RWPE2 (cell line): Measurements from ENCODE around the gene TMEM131L.

Source experiments
- ATAC-seq: fragments of 200-7000 bp; cut with Tn5 transposase; 3 replicates; pipeline ENCODE4 v1.9.1; 2021; ENCODE audit warnings: low read depth
- DNase-seq: peaks from one replicate; pipeline ENCODE4 v3.0.0-alpha.2; 2020; ENCODE audit warnings: low spot score
- H3K27ac ChIP-seq: fragments of 450-650 bp; 2 replicates; pipeline ENCODE4 v1.5.1; 2017; ENCODE audit warnings: mild to moderate bottlenecking; ENCODE audit not compliant: poor library complexity, severe bottlenecking
- H3K27me3 ChIP-seq: fragments of 250-450 bp; sonication (Bioruptor Pico); 2 replicates; pipeline ENCODE4 v1.5.1; 2021; ENCODE audit warnings: mild to moderate bottlenecking, moderate library complexity; ENCODE audit not compliant: insufficient read depth, poor library complexity, severe bottlenecking
- H3K36me3 ChIP-seq: fragments of 250-450 bp; sonication (Bioruptor Pico); 2 replicates; pipeline ENCODE4 v1.5.1; 2020; ENCODE audit warnings: low read depth, mild to moderate bottlenecking, moderate library complexity
- H3K4me1 ChIP-seq: fragments of 250-450 bp; sonication (Bioruptor Pico); 2 replicates; pipeline ENCODE4 v1.5.1; 2021; ENCODE audit warnings: mild to moderate bottlenecking, moderate library complexity; ENCODE audit not compliant: insufficient read depth, poor library complexity, severe bottlenecking
- H3K4me3 ChIP-seq: fragments of 250-450 bp; sonication (Bioruptor Pico); 2 replicates; pipeline ENCODE4 v1.5.1; 2021; ENCODE audit warnings: mild to moderate bottlenecking, moderate library complexity; ENCODE audit not compliant: severe bottlenecking
- H3K9me3 ChIP-seq: fragments of 250-450 bp; sonication (Bioruptor Pico); 2 replicates; pipeline ENCODE4 v1.5.1; 2021; ENCODE audit warnings: mild to moderate bottlenecking, moderate library complexity; ENCODE audit not compliant: severe bottlenecking
- TF ChIP-seq, protein P1 (sequence below): fragments of 450-650 bp; IDR thresholded peaks from one replicate; pipeline ENCODE4 v1.5.1; 2017; ENCODE audit warnings: mild to moderate bottlenecking, moderate library complexity; ENCODE audit not compliant: poor library complexity, severe bottlenecking

The TMEM131L gene

DNA sequence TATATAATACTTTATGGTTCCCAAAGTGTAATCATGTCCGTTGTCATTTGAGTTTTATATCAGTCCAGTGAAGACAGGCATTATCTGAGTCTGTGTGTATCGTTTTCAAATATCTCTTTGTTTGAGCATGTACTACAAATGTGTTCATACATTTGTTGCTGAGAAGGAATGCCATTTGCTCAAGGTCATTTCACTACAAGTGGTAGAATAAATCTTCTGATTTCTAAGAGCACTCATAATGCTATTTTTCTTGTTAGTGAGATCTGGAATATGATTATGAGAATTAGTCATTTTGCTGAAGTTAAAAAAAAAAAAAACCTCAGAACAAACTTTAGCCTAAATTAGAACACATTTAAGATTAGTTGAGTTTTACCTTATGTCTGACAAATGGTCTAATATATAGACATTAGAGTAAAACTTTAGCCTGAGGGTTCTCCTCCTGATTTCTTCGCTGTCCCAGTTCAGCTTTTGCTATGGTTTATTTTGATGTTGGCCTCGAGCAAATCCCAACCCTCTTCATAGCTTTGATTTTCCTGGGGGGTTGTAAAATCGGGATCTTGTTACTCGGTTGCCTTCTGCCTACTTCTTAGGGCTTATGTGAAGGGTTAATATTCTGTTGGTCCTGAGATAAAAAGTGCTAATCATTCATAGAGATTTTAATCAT lies 87.1 kb downstream of the TMEM131L start:
- H3K27ac ChIP-seq, result no peak overlapping the region
- H3K4me3 ChIP-seq, result no peak overlapping the region
- DNase-seq (no peak), ATAC-seq (no peak)
- TF ChIP-seq, protein P1, sequence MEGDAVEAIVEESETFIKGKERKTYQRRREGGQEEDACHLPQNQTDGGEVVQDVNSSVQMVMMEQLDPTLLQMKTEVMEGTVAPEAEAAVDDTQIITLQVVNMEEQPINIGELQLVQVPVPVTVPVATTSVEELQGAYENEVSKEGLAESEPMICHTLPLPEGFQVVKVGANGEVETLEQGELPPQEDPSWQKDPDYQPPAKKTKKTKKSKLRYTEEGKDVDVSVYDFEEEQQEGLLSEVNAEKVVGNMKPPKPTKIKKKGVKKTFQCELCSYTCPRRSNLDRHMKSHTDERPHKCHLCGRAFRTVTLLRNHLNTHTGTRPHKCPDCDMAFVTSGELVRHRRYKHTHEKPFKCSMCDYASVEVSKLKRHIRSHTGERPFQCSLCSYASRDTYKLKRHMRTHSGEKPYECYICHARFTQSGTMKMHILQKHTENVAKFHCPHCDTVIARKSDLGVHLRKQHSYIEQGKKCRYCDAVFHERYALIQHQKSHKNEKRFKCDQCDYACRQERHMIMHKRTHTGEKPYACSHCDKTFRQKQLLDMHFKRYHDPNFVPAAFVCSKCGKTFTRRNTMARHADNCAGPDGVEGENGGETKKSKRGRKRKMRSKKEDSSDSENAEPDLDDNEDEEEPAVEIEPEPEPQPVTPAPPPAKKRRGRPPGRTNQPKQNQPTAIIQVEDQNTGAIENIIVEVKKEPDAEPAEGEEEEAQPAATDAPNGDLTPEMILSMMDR, result no peak
- no peaks in the 10 kb centered on the region for H3K9me3 ChIP-seq
- H3K4me1 ChIP-seq, result no peaks in the 10 kb centered on the region
- no peaks in the 10 kb centered on the region for H3K36me3 ChIP-seq
- no peaks in the 10 kb centered on the region for H3K27me3 ChIP-seq

DNA sequence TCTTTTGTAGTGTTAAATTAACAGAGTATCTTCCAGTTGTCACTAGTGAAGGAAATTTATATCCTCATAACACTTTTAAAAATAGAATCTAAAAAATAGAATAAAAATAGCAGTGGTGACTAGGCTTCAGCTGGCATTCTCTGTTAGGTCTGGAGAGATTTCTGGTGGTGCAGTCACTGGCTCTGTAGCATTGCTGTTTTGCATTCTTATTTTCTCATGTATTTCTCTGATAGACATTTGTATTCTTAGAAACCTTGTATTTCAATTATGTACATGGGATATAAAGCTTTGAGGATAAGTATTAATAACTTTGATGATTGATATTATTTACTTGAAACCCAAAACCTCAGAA lies 87.6 kb downstream of the TMEM131L start:
- Histone ChIP-seq H3K27me3 (no peaks in the 10 kb centered on the region), H3K9me3 (no peaks in the 10 kb centered on the region), H3K27ac (no peak overlapping the region), H3K36me3 (no peaks in the 10 kb centered on the region), H3K4me3 (no peak overlapping the region), H3K4me1 (no peaks in the 10 kb centered on the region)
- ATAC-seq (no peak), DNase-seq (no peak)
- TF ChIP-seq, protein P1, result no peak

DNA sequence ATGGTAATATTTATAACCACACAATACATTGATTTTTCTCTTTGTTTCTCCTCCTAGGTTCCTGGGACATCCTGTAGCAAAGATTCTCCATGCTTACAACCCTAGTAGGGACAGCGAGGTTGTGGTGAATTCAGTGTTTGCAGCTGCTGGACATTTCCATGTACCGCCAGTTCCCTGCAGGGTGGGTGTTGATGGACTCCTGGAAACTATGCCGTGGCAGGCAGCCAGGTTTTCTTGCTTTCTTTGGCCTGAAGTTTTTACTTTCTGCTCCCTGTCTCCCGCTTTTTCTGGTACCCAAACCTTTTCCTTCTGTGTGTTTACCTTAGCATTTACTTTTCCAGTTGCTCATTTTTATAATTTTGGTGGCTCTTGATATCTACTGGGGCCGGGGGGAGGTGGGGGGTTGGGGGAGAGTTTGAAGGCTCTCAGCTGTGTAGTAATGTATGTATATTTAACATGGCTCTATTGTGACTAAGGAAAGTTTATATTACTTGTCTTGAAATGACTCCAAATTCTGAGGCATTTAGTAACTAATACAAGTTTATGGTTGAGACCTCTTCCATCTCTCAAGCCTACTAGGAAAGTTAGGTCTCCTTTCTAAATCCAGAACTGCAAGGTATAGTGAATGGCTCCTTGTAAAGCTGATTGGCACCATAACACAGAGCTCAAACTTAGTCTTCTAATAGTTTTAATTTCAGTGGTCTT lies 89.7 kb downstream of the TMEM131L start:
- no peaks in the 10 kb centered on the region for H3K27me3 ChIP-seq
- ATAC-seq (no peak), DNase-seq (no peak)
- TF ChIP-seq, protein P1, result no peak
- no peaks in the 10 kb centered on the region for H3K4me1 ChIP-seq
- H3K36me3 ChIP-seq, result no peaks in the 10 kb centered on the region
- H3K9me3 ChIP-seq, result no peaks in the 10 kb centered on the region
- no peak overlapping the region for H3K27ac ChIP-seq
- H3K4me3 ChIP-seq, result no peak overlapping the region

DNA sequence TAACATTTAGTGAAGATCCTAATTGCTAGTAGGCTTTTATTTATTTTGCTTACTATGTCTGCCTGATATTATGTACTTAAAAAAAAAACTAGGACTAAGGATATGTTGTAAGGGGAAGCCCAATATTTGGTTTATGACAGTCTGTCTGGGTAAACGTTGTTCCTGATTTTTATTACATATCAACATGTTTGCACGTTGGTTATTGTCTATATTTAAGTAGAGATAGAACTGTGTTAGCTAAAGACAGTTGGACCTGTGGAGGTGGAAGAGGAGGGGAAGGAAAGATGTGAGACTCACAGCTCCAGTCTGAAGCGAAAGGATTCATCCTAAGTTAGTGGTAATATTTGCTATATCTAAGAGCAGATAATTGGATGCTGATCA lies 90.3 kb downstream of the TMEM131L start:
- Histone ChIP-seq H3K36me3 (no peaks in the 10 kb centered on the region; the same call in 1 of the 2 replicates), H3K4me3 (no peak overlapping the region), H3K9me3 (no peaks in the 10 kb centered on the region), H3K4me1 (no peaks in the 10 kb centered on the region), H3K27me3 (no peaks in the 10 kb centered on the region), H3K27ac (no peak overlapping the region)
- TF ChIP-seq, protein P1, result no peak
- ATAC-seq (no peak), DNase-seq (no peak)

DNA sequence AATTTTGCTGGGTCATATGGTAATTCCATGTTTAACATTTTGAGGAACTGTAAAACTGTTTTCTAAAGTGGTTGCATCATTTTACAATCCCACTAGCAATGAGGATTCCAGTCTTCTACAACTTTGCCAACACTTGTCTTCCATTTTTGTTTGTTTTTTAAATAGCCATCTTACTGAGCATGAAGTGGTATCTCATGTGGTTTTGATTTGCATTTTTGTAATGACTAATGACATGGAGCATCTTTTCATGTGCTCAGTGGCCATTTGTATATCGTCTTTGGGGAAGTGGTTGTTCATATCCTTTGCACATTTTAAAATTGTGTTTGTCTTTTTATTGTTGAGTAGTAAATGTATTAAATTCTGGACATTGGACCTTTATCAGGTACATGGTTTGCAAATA lies 94.7 kb downstream of the TMEM131L start:
- no peaks in the 10 kb centered on the region for H3K4me1 ChIP-seq
- H3K4me3 ChIP-seq, result no peak overlapping the region
- H3K36me3 ChIP-seq, result no peaks in the 10 kb centered on the region; the same call in 1 of the 2 replicates
- H3K9me3 ChIP-seq, result no peaks in the 10 kb centered on the region
- no peak overlapping the region for H3K27ac ChIP-seq
- TF ChIP-seq, protein P1, result no peak
- no peaks in the 10 kb centered on the region for H3K27me3 ChIP-seq
- DNase-seq, result no peak
- no peak for ATAC-seq
